GM12891 (cell line): Measurements from ENCODE around the gene RBM23.

Experiments used
- DNase-seq: peaks from one replicate; pipeline ENCODE4 v3.0.0; 2011; ENCODE audit warnings: low spot score; ENCODE audit not compliant: insufficient read length
- FAIRE-seq: peaks from 2 replicates; lab custom pipeline; 2011; peaks lifted over from hg19 to GRCh38; lab: Jason Lieb, UNC
- PAX5 ChIP-seq: IDR thresholded peaks from 2 replicates; pipeline ENCODE4 v1.6.1; 2011; ENCODE audit warnings: low read length, moderate library complexity, mild to moderate bottlenecking; ENCODE audit not compliant: insufficient read depth, severe bottlenecking
- POLR2A ChIP-seq: IDR thresholded peaks from 2 replicates; pipeline ENCODE4 v1.6.1; 2011; ENCODE audit warnings: low read depth, low read length, control low read depth
- POLR2AphosphoS5 ChIP-seq: IDR thresholded peaks from 2 replicates; pipeline ENCODE4 v1.6.1; 2011; ENCODE audit warnings: low read depth, low read length, control low read depth
- POU2F2 ChIP-seq: IDR thresholded peaks from 2 replicates; pipeline ENCODE4 v1.6.1; 2011; ENCODE audit warnings: low read depth, mild to moderate bottlenecking, control low read depth, low read length, moderate library complexity
- SPI1 ChIP-seq: IDR thresholded peaks from 2 replicates; pipeline ENCODE4 v1.6.1; 2011; ENCODE audit warnings: low read depth, low read length, control low read depth
- TAF1 ChIP-seq: IDR thresholded peaks from 2 replicates; pipeline ENCODE4 v1.6.1; 2011; ENCODE audit warnings: low read depth, low read length, control low read depth

The RBM23 gene

GRCh38 chr14:22887260-22887989, 31.5 kb downstream of the RBM23 start:
- peak; percentile 68 for FAIRE-seq
- no peak for DNase-seq
- no peak for TF ChIP-seq PAX5
- TF ChIP-seq POU2F2, result no peak
- peak; percentile 49; the same call in 1 of the 2 replicates for TF ChIP-seq POLR2A
- TF ChIP-seq SPI1, result peak; percentile 89
- TF ChIP-seq TAF1, result no peak
- TF ChIP-seq POLR2AphosphoS5, result peak; percentile 23; the same call in 1 of the 2 replicates

- DNase-seq, result peak; percentile 74
- FAIRE-seq, result peak; percentile 77
- no peak for TF ChIP-seq POU2F2
- 0 out of 2 replicates have a peak, but pooled peaks have one; percentile 15 for TF ChIP-seq TAF1
- TF ChIP-seq POLR2A, result no peak
- peak; percentile 12; the same call in 1 of the 2 replicates for TF ChIP-seq POLR2AphosphoS5
- no peak for TF ChIP-seq PAX5
- TF ChIP-seq SPI1, result no peak
These were observed 32.3 kb downstream of the RBM23 start for GRCh38 chr14:22886500-22887259.

- no peak for DNase-seq
- TF ChIP-seq TAF1 (no peak), PAX5 (no peak), POU2F2 (no peak), SPI1 (no peak), POLR2A (no peak), POLR2AphosphoS5 (no peak)
- FAIRE-seq, result no peak
These were observed 33.0 kb downstream of the RBM23 start for GRCh38 chr14:22885975-22886374.

- DNase-seq, result no peak
- no peak for FAIRE-seq
- TF ChIP-seq POLR2A (no peak), PAX5 (no peak), SPI1 (no peak), POU2F2 (no peak), POLR2AphosphoS5 (no peak), TAF1 (no peak)
These were observed 34.0 kb downstream of the RBM23 start for GRCh38 chr14:22884738-22885523.

- FAIRE-seq (no peak), DNase-seq (no peak)
- TF ChIP-seq POLR2AphosphoS5, result no peak
- TF ChIP-seq POLR2A, result no peak
- TF ChIP-seq SPI1, result peak; percentile 41; the same call in 1 of the 2 replicates
- TF ChIP-seq POU2F2, result no peak
- no peak for TF ChIP-seq TAF1
- TF ChIP-seq PAX5, result no peak
These were observed 34.7 kb downstream of the RBM23 start for GRCh38 chr14:22884076-22884737.

- DNase-seq, result no peak
- 0 out of 2 replicates have a peak, but pooled peaks have one; percentile 20 for TF ChIP-seq POLR2A
- no peak for TF ChIP-seq POLR2AphosphoS5
- no peak for FAIRE-seq
These were observed 35.6 kb downstream of the RBM23 start, which contains the start of gene REM2 for GRCh38 chr14:22883173-22883976. TSS of gene REM2 (plus strand) at chr14:22883222. CDS start at chr14:22883288, 66 bp downstream.

- TF ChIP-seq SPI1, result no peak
- TF ChIP-seq POLR2A, result 0 out of 2 replicates have a peak, but pooled peaks have one; percentile 15
- TF ChIP-seq PAX5, result no peak
- TF ChIP-seq TAF1, result no peak
- TF ChIP-seq POU2F2, result no peak; the same call in 1 of the 2 replicates
- FAIRE-seq (no peak), DNase-seq (no peak)
These were observed 36.3 kb downstream of the RBM23 start for GRCh38 chr14:22882529-22883172.

GRCh38 chr14:22882064-22882463, 36.9 kb downstream of the RBM23 start:
- no peak for TF ChIP-seq POU2F2
- TF ChIP-seq POLR2AphosphoS5, result peak; percentile 61; the same call in 1 of the 2 replicates
- DNase-seq, result no peak
- no peak for FAIRE-seq
